HCT116 (cell line): ENCODE measurements around the gene SF3B4.
"Not testable (repeated sequence)": the region's sequence is repeated elsewhere in the genome, so short reads cannot be mapped to it uniquely, and the experiment has no call there.

ENCODE experiments used
- EZH2 ChIP-seq: fragments of 200-600 bp; sonication (generic); IDR thresholded peaks from 2 replicates; pipeline ENCODE4 v1.6.1; 2017; ENCODE audit warnings: antibody characterized with exemption, mixed run types
- POLR2AphosphoS5 ChIP-seq: IDR thresholded peaks from 2 replicates; pipeline ENCODE4 v1.6.1; 2011; ENCODE audit warnings: mild to moderate bottlenecking, low read depth, low read length, moderate library complexity
- RAD21 ChIP-seq: IDR thresholded peaks from 2 replicates; pipeline ENCODE4 v1.6.1; 2012; ENCODE audit warnings: low read depth, mild to moderate bottlenecking
- TF ChIP-seq, protein P1 (sequence below), 3 experiments: fragments of 200-600 bp in 1 of 3; sonication (generic) in 1 of 3; IDR thresholded peaks in 2 of 3; conservative IDR thresholded peaks in 1 of 3; 2 replicates each; pipeline ENCODE4 v1.5.1; 2012 to 2017; ENCODE audit warnings: low read depth in 2 of 3, low read length in 2 of 3, antibody characterized with exemption in 1 of 3, borderline replicate concordance in 1 of 3, control low read depth in 1 of 3, mild to moderate bottlenecking in 1 of 3, mixed read lengths in 1 of 3, mixed run types in 1 of 3, moderate library complexity in 1 of 3; ENCODE audit not compliant: insufficient read depth in 1 of 3

- TF ChIP-seq EZH2, POLR2AphosphoS5, RAD21: not testable (repeated sequence)
- TF ChIP-seq, protein P1, sequence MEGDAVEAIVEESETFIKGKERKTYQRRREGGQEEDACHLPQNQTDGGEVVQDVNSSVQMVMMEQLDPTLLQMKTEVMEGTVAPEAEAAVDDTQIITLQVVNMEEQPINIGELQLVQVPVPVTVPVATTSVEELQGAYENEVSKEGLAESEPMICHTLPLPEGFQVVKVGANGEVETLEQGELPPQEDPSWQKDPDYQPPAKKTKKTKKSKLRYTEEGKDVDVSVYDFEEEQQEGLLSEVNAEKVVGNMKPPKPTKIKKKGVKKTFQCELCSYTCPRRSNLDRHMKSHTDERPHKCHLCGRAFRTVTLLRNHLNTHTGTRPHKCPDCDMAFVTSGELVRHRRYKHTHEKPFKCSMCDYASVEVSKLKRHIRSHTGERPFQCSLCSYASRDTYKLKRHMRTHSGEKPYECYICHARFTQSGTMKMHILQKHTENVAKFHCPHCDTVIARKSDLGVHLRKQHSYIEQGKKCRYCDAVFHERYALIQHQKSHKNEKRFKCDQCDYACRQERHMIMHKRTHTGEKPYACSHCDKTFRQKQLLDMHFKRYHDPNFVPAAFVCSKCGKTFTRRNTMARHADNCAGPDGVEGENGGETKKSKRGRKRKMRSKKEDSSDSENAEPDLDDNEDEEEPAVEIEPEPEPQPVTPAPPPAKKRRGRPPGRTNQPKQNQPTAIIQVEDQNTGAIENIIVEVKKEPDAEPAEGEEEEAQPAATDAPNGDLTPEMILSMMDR (IDR thresholded peaks at IDR 0.05 in 2 of 3, conservative IDR thresholded peaks at IDR 0.05 in 1 of 3; ENCODE audit: borderline replicate concordance in 1 of 3, insufficient read depth in 1 of 3, low read depth in 2 of 3, low read length in 2 of 3), result not testable (repeated sequence)
Measured at GRCh38 chr1:149957548-149957947, 29.9 kb upstream of the SF3B4 start.
